GM18499 (cell line): ENCODE data around the gene CDH23.
A peak's percentile ranks its signal among the peaks of the same experiment; 100 is the strongest.
"Not testable (repeated sequence)": the region's sequence is repeated elsewhere in the genome, so short reads cannot be mapped to it uniquely, and the experiment has no call there.

Source experiments
- ATAC-seq: cut with Tn5 transposase; IDR thresholded peaks from one replicate; pipeline ENCODE4 v1.9.1; 2021; ENCODE audit warnings: moderate number of reproducible peaks; ENCODE audit not compliant: insufficient read depth, unreplicated experiment

The CDH23 gene

DNA sequence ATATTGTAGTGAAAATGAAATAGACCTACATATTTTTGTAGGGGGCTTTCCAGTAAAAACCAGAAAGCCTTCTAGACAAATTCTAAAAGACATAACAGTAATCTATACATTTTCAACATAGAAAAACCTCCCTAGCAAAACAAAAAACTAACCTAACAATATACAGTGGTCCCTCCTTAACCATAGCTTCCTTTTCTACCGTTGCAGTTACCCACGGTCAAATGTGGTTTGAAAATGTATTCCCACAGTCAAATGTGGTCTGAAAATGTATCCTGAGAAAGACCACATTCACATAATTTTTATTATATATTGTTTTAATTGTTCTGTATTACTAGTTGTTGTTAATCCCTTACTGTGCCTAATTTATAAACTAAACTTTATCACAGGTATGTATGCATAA lies 448.0 kb downstream of the CDH23 start:
- ATAC-seq = no peak

DNA sequence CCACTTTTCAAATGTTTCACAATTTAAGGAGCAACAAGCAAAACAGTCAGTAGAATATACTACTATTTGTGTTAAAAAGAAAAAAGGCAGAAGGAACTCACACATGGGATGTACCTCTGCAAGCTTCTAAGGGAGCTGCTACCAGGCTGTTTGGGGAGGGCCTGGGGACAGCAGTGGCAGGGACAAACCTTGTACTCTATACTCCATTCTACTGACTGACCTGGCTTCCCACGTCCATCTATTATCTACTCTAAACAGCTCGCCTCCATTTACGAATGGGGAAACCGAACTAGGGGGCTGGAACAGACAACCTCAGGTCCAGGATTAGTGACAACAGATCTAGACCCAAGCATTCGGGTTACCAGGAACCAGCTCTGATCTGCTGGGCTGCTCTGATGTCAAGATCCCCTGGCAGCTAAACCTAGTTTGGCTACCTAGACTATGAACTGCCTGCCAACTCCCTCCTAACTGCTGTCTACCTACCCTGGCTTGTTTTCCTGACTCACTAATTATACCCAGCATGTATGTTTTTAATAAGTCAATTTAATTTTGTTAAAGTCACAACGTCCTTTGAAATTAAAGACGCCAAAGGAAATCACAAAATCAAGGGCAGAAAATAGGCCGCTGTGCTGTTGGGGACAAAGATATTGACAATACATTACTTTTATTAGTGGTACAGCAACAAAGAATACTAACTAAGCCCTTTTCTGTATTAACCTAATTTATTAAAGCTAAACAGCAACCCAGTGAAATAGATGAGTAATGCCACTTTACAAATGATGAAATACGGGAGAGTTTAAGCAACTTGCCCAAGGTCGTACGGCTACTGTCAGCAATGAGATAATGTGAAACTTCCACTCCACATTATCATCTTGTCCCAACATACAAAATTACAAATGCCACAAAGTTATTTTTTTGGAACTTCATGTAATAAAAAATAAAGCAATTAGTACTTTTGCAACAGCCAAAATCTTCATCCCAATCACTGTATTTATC lies 449.0 kb downstream of the CDH23 start:
- no peak for ATAC-seq

- ATAC-seq = no peak
These were observed 450.1 kb downstream of the CDH23 start for GRCh38 chr10:71846816-71847215.

DNA sequence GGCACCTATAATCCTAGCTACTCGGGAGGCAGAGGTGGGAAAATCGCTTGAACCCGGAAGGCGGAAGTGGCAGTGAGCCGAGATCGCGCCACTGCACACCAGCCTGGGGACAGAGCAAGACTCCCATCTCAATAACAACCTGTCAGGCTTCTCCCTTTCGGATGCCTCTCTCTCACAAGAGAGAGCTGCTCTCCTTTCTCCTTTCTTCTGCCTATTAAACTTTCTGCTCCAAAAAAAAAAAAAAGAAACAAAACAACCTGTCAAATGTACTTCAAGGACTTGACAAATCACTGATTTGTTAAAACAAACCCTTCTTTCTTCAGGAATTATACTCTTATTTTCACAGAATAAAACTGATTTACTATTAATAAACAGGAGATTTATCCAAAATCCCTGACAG lies 450.7 kb downstream of the CDH23 start:
- ATAC-seq = no peak

- no peak for ATAC-seq
These were observed 451.9 kb downstream of the CDH23 start for GRCh38 chr10:71848325-71849275.

DNA sequence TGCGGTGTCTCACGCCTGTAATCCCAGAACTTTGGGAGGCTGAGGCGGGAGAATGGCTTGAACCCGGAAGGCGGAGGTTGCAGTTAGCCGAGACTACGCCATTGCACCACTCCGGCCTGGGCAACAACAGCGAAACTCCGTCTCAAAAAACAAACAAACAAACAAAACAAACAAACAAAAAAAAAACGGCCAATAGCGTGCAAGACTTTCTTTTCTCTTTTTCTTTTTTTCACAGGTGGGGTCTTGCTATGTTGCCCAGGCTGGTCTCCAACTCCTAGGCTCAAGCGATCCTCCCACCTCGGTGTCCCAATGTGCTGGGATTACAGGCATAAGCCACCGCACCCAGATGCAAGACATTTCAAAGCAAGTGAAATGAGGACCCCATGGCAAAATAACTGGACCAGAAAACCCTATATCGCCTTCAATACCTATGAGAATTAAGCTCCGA lies 452.8 kb downstream of the CDH23 start:
- ATAC-seq = no peak

DNA sequence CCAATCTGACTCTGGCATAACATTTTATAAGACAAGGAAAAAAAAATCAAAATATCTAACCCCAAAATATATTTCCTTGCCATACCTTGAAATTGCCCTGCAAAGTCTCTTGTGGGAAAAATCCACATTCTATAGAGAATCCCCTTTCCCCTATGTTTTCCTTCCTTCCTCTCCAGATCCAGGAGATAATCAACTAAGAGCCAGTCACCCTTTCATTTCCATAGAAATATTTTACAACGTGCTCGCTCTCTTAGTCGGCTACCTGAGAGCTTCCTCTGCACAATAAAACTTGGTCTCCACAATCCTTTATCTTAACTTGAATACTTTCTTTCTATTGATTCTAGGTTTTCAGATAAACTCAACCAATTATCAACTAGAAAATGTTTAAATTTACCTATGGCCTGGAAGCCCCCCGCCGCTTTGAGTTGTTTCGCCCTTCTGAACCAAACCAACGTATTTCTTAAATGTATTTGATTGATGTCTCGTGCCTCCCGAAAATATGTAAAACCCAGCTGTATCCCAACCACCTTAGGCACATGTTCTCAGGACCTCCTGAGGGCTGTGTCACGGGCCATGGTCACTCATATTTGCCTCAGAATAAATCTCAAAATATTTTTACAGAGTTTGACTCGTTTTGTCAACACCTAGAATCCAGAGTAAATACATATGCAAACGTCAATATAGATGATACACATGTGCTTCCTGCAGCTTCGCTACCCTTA lies 453.5 kb downstream of the CDH23 start:
- no peak for ATAC-seq

GRCh38 chr10:71850743-71851464 lies 454.2 kb downstream of the CDH23 start, which contains the start of gene PSAP:
PSAP (minus strand) TSS chr10:71851251; CDS start chr10:71851221, 30 bp downstream.
- ATAC-seq = peak; percentile 79

DNA sequence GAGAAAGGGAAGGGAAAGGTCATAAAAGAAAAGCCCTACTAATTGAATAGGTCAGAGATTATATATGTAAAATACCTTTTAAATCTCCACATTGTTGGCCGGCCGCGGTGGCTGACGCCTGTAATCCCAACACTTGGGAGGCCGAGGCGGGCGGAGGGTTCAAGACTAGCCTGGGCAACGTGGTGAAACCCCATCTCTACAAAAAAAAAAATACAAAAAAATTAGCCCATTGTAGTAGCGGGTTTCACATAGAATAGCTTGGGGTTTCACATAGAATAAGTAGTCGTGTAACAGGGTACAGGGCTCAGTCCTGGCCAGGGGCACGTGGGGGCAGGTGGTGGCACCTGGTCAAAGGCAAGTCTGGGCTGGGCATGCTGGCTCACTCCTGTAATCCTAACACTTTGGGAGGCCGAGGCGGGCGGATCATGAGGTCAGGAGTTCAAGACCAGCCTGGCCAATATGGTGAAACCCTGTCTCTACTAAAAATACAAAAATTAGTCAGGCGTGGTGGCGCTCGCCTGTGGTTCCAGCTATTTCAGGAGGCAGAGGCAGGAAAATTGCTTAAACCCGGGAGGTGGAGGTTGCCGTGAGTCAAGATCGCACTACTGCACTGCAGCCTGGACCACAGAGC lies 454.9 kb downstream of the CDH23 start:
- not testable (repeated sequence) for ATAC-seq

DNA sequence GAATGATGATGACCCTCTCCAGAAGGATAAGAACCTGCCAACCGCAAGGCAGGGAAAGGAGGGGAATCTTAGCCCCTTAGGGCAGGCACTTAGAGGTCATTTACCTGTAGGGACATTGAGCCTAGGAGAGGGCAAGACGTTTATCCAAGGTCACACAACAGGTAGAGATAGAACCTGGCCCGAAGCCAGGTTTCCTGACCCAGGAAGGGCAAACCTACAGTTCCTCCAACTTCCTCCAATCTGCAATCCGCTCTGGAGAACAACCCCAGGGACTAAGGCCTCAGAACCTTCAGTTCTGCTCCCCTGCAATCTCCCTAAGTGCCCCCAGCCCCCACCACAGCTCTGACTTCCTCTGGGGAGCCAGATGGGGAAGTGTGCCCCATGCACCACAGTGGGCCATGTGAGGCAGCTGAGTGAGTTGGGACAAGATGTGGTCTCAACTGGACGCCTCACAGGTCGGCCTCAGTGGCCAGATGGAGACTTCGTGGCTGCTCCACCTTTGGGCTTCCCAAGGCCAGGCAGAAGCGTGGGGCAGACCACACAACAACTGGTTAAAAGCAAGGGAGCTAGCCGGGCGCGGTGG lies 455.7 kb downstream of the CDH23 start:
- no peak for ATAC-seq

DNA sequence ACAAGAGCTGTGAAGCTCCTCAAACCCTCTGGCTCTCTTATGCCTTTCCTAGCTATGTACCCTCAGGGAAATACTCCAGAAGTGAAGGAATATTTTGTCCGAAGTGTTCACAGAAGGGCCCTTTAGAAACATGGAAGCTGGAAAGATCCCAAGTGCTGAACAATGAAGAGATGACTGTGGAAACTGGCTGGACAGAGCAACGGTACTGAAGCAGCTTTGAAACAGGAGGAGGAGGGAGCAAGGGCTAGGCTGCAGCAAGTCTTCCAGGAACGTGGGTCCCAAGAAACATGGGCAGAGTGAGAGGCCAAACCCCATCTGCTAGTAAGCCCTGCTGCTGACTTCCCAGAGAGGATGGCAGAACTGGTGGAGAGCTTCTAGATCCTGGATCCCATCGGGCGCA lies 457.3 kb downstream of the CDH23 start:
- ATAC-seq = no peak

DNA sequence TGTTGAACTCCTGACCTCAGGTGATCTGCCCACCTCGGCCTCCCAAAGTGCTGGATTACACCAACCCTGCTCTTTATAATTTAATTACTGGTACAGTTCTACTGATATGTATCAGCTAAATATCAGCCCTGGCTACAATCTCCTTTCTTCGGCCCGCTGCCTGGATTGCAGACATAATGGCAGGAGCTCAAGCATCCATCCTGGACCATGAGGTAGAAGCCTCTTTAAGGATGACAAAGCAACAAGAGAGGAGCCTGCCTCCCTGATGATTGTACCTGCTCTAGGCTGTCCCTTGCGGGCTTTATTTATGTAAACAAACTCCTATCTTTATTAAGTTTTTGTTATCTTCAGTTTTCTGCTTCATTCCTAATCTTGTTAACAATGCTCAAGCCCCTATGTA lies 459.9 kb downstream of the CDH23 start:
- ATAC-seq = no peak

DNA sequence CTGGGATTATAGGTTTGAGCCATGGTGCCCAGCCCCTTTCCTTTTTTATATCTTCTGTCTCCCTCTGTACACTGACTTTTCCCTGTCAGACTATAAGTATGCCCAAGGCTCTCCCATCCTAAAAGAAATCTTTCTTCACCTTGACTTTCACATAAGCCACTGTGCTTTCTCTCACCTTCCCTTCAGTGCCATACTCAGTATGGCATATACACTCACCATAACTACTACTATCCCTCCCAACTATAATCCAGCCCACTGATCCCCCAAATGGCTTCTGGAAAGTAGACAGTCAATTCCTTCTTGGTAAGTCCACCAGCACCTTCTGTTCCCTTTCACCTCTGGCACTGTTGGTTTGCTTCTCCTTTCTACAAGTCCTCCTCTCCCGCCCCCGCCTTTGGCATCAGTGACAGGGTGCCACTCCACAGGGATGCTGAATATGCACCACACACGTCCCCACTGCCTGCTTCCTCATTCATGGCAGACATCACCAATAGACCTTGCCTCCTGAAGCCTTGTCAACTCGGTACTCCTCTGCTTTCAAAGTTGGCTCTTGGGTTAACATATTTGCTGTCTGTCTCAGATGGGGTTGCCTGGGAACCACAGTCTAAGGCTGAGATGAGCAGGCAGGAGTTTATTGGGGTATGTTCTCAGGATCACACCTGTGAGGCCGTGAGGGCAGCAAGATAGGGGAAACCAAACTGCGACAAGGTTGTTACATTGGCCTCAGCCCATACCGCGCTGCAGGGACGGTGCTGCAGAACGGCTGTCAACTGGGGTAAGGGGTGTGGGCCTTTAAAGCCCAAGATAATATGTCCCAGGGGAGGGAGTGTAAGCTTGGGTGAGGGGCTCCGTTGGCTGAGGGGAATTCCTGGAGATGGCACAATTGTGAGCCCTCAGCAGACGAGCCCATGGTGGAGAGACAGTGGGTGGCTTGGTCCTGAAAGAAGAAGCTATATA lies 461.5 kb downstream of the CDH23 start:
- no peak for ATAC-seq

DNA sequence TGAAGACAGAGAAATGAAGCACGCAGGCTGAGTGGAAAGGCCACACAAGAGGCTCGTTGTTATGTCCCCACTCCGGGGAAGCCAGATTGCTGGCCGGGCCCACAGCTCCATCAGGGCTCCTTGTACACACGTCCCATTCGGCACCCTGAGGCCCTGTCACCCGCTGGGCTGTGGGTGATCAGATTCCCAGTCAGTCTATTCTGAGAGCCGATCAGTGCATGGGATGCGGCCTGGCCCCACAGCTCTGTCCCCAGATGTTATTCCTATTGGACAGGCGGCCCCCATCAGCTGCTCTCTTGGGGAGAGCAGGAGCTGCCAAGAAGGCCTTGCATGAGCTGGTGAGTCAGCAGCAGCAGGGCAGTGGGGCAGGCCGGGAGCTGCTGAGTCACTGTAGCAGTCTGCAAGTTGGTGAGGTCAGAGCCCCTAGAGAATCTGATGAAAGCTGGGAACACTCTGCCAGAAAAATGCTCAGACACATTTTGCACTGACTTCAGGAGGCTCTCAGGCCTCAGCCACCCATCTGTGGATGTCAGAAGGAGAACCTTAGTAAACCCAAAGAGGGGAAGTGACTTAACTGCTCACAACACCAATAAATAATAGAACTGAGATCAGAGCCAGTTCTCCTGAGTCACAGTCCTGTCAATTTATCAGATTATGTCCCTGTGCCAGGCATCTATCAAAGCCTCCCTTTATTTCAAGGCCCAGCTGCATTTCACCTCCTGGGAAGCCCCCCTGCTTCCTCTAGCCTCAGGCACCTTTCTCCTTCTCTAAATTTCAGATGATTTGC lies 463.7 kb downstream of the CDH23 start:
- ATAC-seq = no peak

GRCh38 chr10:71863203-71863602 lies 466.5 kb downstream of the CDH23 start:
- ATAC-seq = no peak

GRCh38 chr10:71864911-71865361 lies 468.2 kb downstream of the CDH23 start:
- ATAC-seq = no peak
